Esophagus squamous epithelium (tissue), 4 donors: ENCODE results near the gene ACVR2B.

Experiments used
- POLR2A ChIP-seq, 4 donors: fragments of 450-650 bp; IDR thresholded peaks; one replicate each; pipeline ENCODE4 v1.6.1; 2017; ENCODE audit warnings: antibody characterized with exemption in 4 of 4, mild to moderate bottlenecking in 4 of 4, moderate library complexity in 3 of 4
- TF ChIP-seq, protein P1 (sequence below), 6 experiments: fragments of 450-650 bp in 4 of 6; fragments of 200-600 bp in 2 of 6; sonication (generic) in 2 of 6; IDR thresholded peaks; one replicate each; pipeline ENCODE4 v1.5.1; 2016 to 2019; ENCODE audit warnings: antibody characterized with exemption in 6 of 6, mild to moderate bottlenecking in 4 of 6, moderate library complexity in 4 of 6

DNA sequence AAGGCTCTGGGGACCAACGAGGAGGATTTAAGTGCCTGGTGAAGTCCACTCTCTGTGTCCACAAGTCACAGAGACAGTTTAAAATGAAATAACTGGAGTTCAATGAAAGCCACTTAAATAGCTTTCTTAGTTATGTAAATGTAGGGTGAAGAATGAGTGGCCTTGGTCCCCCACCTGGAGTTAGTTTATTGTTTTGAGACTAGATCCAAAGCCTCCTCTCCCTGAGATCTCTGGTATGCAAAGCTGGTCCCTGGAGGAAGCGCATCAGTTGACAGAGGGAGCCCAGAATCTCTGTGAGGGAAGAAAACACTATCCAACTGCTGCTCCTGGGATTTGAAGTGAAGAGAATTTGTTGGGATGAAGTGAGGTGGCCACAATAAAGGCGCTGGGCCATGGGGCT lies 83.0 kb downstream of the ACVR2B start:
- no peak for TF ChIP-seq POLR2A (IDR thresholded peaks at IDR 0.05)
- TF ChIP-seq, protein P1, sequence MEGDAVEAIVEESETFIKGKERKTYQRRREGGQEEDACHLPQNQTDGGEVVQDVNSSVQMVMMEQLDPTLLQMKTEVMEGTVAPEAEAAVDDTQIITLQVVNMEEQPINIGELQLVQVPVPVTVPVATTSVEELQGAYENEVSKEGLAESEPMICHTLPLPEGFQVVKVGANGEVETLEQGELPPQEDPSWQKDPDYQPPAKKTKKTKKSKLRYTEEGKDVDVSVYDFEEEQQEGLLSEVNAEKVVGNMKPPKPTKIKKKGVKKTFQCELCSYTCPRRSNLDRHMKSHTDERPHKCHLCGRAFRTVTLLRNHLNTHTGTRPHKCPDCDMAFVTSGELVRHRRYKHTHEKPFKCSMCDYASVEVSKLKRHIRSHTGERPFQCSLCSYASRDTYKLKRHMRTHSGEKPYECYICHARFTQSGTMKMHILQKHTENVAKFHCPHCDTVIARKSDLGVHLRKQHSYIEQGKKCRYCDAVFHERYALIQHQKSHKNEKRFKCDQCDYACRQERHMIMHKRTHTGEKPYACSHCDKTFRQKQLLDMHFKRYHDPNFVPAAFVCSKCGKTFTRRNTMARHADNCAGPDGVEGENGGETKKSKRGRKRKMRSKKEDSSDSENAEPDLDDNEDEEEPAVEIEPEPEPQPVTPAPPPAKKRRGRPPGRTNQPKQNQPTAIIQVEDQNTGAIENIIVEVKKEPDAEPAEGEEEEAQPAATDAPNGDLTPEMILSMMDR (IDR thresholded peaks at IDR 0.05): no peak
